ENCODE results near the gene CRTC3. TPM values are rescaled to one million over a fixed set of nuclear protein-coding genes. Genes with fewer than 3 reads are reported as not detected.
"Not testable (repeated sequence)": the region's sequence is repeated elsewhere in the genome, so short reads cannot be mapped to it uniquely, and the experiment has no call there.

The CRTC3 gene
- total RNA-seq, 2 experiments from 2014 or later = 5.6 to 14.7 TPM

- no peak for TF ChIP-seq CTCF (conservative IDR thresholded peaks at IDR 0.05; ENCODE audit: low read length)
- TF ChIP-seq EZH2phosphoT487 (IDR thresholded peaks at IDR 0.05; ENCODE audit: borderline replicate concordance, low read depth, low read length) = no peak
- H3K9me2 ChIP-seq (ENCODE audit: insufficient read depth, low read length) = no peaks in the 10 kb centered on the region
- peaks cover 9% of the 10 kb centered on the region; the same call in 1 of the 2 replicates for H3K9me3 ChIP-seq (ENCODE audit: low read length)
- DNase-seq (ENCODE audit: low spot score) = no peak
- intact Hi-C loops (cut with micrococcal nuclease; ENCODE audit: unreplicated experiment) = no loop called here
- no peaks in the 10 kb centered on the region for H3K79me2 ChIP-seq (ENCODE audit: insufficient read depth, low read depth, low read length)
- H3K4me1 ChIP-seq (ENCODE audit: insufficient read depth, low read length, poor library complexity, severe bottlenecking) = peaks cover 10% of the 10 kb centered on the region
- no peak overlapping the region for H3K27ac ChIP-seq (ENCODE audit: low read depth, low read length, poor library complexity, severe bottlenecking)
- no peaks in the 10 kb centered on the region for H4K20me1 ChIP-seq (ENCODE audit: insufficient read depth, low read length)
- H3K36me3 ChIP-seq (ENCODE audit: insufficient read depth, low read length) = no peaks in the 10 kb centered on the region
- no peak overlapping the region for H2AFZ ChIP-seq (ENCODE audit: low read length)
- no TSS peak for BruUV-seq (replicated peaks)
- ChIA-PET CTCF (ENCODE audit: unreplicated experiment) (no interaction called here), POLR2A (no interaction called here)
- H3K4me3 ChIP-seq (ENCODE audit: low read depth, low read length, poor library complexity, severe bottlenecking) = no peak overlapping the region
- H3K4me2 ChIP-seq (ENCODE audit: low read length) = no peak overlapping the region
Observed at GRCh38 chr15:90685591-90686434, 156.1 kb downstream of the CRTC3 start.

- TSS peak; percentile 47 for BruUV-seq (replicated peaks)
Observed at GRCh38 chr15:90686435-90687218, 156.9 kb downstream of the CRTC3 start.

GRCh38 chr15:90689326-90689961, 159.7 kb downstream of the CRTC3 start:
- H3K27ac ChIP-seq (ENCODE audit: low read depth, low read length, poor library complexity, severe bottlenecking); H3K9me2 ChIP-seq (ENCODE audit: insufficient read depth, low read length); CTCF ChIA-PET (ENCODE audit: unreplicated experiment); H3K4me3 ChIP-seq (ENCODE audit: low read depth, low read length, poor library complexity, severe bottlenecking); DNase-seq (ENCODE audit: low spot score); BruUV-seq (replicated peaks); intact Hi-C loops (cut with micrococcal nuclease; ENCODE audit: unreplicated experiment); H3K79me2 ChIP-seq (ENCODE audit: insufficient read depth, low read depth, low read length); H3K4me2 ChIP-seq (ENCODE audit: low read length); H3K9me3 ChIP-seq (ENCODE audit: low read length); POLR2A ChIA-PET; H3K36me3 ChIP-seq (ENCODE audit: insufficient read depth, low read length); H2AFZ ChIP-seq (ENCODE audit: low read length); H4K20me1 ChIP-seq (ENCODE audit: insufficient read depth, low read length): not testable (repeated sequence)
- peaks cover 10% of the 10 kb centered on the region for H3K4me1 ChIP-seq (ENCODE audit: insufficient read depth, low read length, poor library complexity, severe bottlenecking)

More at GRCh38 chr15:90686435-90687218, 156.9 kb downstream of the CRTC3 start:
- H3K27ac ChIP-seq (ENCODE audit: low read depth, low read length, poor library complexity, severe bottlenecking) = no peak overlapping the region
- ChIA-PET CTCF (ENCODE audit: unreplicated experiment) (no interaction called here), POLR2A (no interaction called here)
- no peak overlapping the region for H3K4me2 ChIP-seq (ENCODE audit: low read length)
- H3K9me3 ChIP-seq (ENCODE audit: low read length) = peaks cover 9% of the 10 kb centered on the region; the same call in 1 of the 2 replicates
- no peaks in the 10 kb centered on the region for H3K36me3 ChIP-seq (ENCODE audit: insufficient read depth, low read length)
- intact Hi-C loops (cut with micrococcal nuclease; ENCODE audit: unreplicated experiment) = no loop called here
- no peaks in the 10 kb centered on the region for H3K9me2 ChIP-seq (ENCODE audit: insufficient read depth, low read length)
- no peak for DNase-seq (ENCODE audit: low spot score)
- H4K20me1 ChIP-seq (ENCODE audit: insufficient read depth, low read length) = no peaks in the 10 kb centered on the region
- H3K4me1 ChIP-seq (ENCODE audit: insufficient read depth, low read length, poor library complexity, severe bottlenecking) = peaks cover 10% of the 10 kb centered on the region
- no peak overlapping the region; the same call in 1 of the 2 replicates for H2AFZ ChIP-seq (ENCODE audit: low read length)
- H3K4me3 ChIP-seq (ENCODE audit: low read depth, low read length, poor library complexity, severe bottlenecking) = no peak overlapping the region
- no peak for TF ChIP-seq EZH2phosphoT487 (IDR thresholded peaks at IDR 0.05; ENCODE audit: borderline replicate concordance, low read depth, low read length)
- no peak for TF ChIP-seq CTCF (conservative IDR thresholded peaks at IDR 0.05; ENCODE audit: low read length)
- H3K79me2 ChIP-seq (ENCODE audit: insufficient read depth, low read depth, low read length) = no peaks in the 10 kb centered on the region

Measured in OCI-LY7 (cell line).